Gastrocnemius medialis (tissue), 4 donors: ENCODE measurements around the gene HEPN1. TPM values are rescaled to one million over a fixed set of nuclear protein-coding genes. Genes with fewer than 3 reads are reported as not detected.
A peak's percentile ranks its signal among the peaks of the same experiment; 100 is the strongest.

ENCODE experiments used
- ATAC-seq, 2 donors: fragments of 150-250 bp; one replicate each; pipeline ENCODE4 v1.9.1; 2016
- DNase-seq, 2 donors: peaks; one replicate each; pipeline ENCODE4 v3.0.0-alpha.2; 2019
- H3K27ac ChIP-seq, 4 donors: fragments of 200-600 bp; sonication (generic); 1 replicate in 1 of 4; 2 replicates in 3 of 4; pipeline ENCODE4 v1.5.1; 2016 to 2018; ENCODE audit warnings: mild to moderate bottlenecking in 2 of 4, moderate library complexity in 1 of 4
- H3K27me3 ChIP-seq, 3 donors: fragments of 200-600 bp; sonication (generic) in 2 of 3; 1 replicate in 1 of 3; 2 replicates in 2 of 3; pipeline versions ENCODE4 v1.5.1 to v1.6.0; 2016 to 2019; ENCODE audit warnings: mild to moderate bottlenecking in 1 of 3, moderate library complexity in 1 of 3
- H3K36me3 ChIP-seq, 2 donors: fragments of 200-600 bp; sonication (generic) in 1 of 2; one replicate each; pipeline ENCODE4 v1.5.1; 2017 to 2018
- H3K4me1 ChIP-seq, 2 donors: fragments of 200-600 bp; sonication (generic) in 1 of 2; one replicate each; pipeline ENCODE4 v1.5.1; 2016 to 2017; ENCODE audit warnings: mild to moderate bottlenecking in 2 of 2
- H3K4me3 ChIP-seq, 4 donors: fragments of 200-600 bp; sonication (generic) in 3 of 4; 1 replicate in 1 of 4; 2 replicates in 3 of 4; pipeline ENCODE4 v1.5.1; 2016 to 2019; ENCODE audit warnings: mild to moderate bottlenecking in 2 of 4
- H3K9me3 ChIP-seq, 3 donors: fragments of 200-600 bp; sonication (generic) in 2 of 3; 1 replicate in 1 of 3; 2 replicates in 2 of 3; pipeline ENCODE4 v1.5.1; 2016 to 2019
- CTCF ChIP-seq, 5 experiments: fragments of 450-650 bp in 3 of 5; fragments of 200-600 bp in 2 of 5; sonication (generic) in 2 of 5; IDR thresholded peaks in 4 of 5; conservative IDR thresholded peaks in 1 of 5; 1 replicate in 4 of 5; 2 replicates in 1 of 5; pipeline ENCODE4 v1.5.1; 2016 to 2019; ENCODE audit warnings: antibody characterized with exemption in 5 of 5, mild to moderate bottlenecking in 3 of 5, moderate library complexity in 3 of 5
- POLR2A ChIP-seq, 2 donors: fragments of 450-650 bp; IDR thresholded peaks; one replicate each; pipeline ENCODE4 v1.6.1; 2017; ENCODE audit warnings: antibody characterized with exemption in 2 of 2, mild to moderate bottlenecking in 2 of 2, moderate library complexity in 2 of 2
- in situ Hi-C, 4 donors: fragments of 200-750 bp; cut with MboI; loops; one replicate each; pipeline versions ENCODE4 v1.15.0 to v1.8.0; 2017; ENCODE audit warnings: low sequenced_read_pairs in 4 of 4
- intact Hi-C: fragments of 100-400 bp; cut with DNase I; formaldehyde crosslinking; loops from one replicate; pipeline ENCODE4 v1.15.1; 2023; ENCODE audit warnings: low total_unique reads
- total RNA-seq, 4 donors: library from RNA; depleted of rRNA; stranded (reverse); fragments of >200 nt; gene quantifications; one replicate each; pipeline versions ENCODE4 v1.1.0 to v1.2.3, GENCODE V29; 2016

The HEPN1 gene
- total RNA-seq, 4 donors from 2014 or later, result not detected

GRCh38 chr11:124893781-124894401 lies 25.2 kb upstream of the HEPN1 start:
- ATAC-seq (no peak), DNase-seq (no peak)
- peaks cover 23 to 37% of the 10 kb centered on the region in 2 donors for H3K4me1 ChIP-seq
- TF ChIP-seq CTCF (IDR thresholded peaks at IDR 0.05 in 4 of 5, conservative IDR thresholded peaks at IDR 0.05 in 1 of 5) (no peak), POLR2A (IDR thresholded peaks at IDR 0.05) (no peak)
- no peak overlapping the region for H3K4me3 ChIP-seq
- no peaks in the 10 kb centered on the region for H3K36me3 ChIP-seq
- in situ Hi-C loops (no loop called here), intact Hi-C loops (loop anchor here (5.0 kb wide), 1 partner anchor 157 kb away; the partner anchor contains the start of gene NRGN)
- no peaks in the 10 kb centered on the region for H3K9me3 ChIP-seq
- no peaks in the 10 kb centered on the region for H3K27me3 ChIP-seq
- peak overlapping the region in 2 of 4 donors; percentile 50 to 78 for H3K27ac ChIP-seq

GRCh38 chr11:124894606-124895430 lies 24.2 kb upstream of the HEPN1 start:
- intact Hi-C loops (loop anchor here (5.0 kb wide), 1 partner anchor 158 kb away; the partner anchor contains the start of gene NRGN), in situ Hi-C loops (no loop called here)
- Histone ChIP-seq H3K36me3 (no peaks in the 10 kb centered on the region), H3K4me3 (peak overlapping the region in 2 of 4 donors; percentile 47 to 56), H3K27me3 (no peaks in the 10 kb centered on the region), H3K4me1 (peaks cover 16 to 37% of the 10 kb centered on the region in 2 donors), H3K27ac (peak overlapping the region; percentile 33 to 80 (median 73)), H3K9me3 (no peaks in the 10 kb centered on the region)
- DNase-seq (no peak), ATAC-seq (no peak)
- TF ChIP-seq CTCF (IDR thresholded peaks at IDR 0.05 in 4 of 5, conservative IDR thresholded peaks at IDR 0.05 in 1 of 5), result no peak
- TF ChIP-seq POLR2A (IDR thresholded peaks at IDR 0.05), result no peak

- H3K9me3 ChIP-seq, result no peaks in the 10 kb centered on the region
- DNase-seq (no peak), ATAC-seq (no peak)
- peak overlapping the region; percentile 38 to 56 (median 43) for H3K4me3 ChIP-seq
- TF ChIP-seq CTCF (IDR thresholded peaks at IDR 0.05 in 4 of 5, conservative IDR thresholded peaks at IDR 0.05 in 1 of 5) (no peak), POLR2A (IDR thresholded peaks at IDR 0.05) (no peak)
- no peaks in the 10 kb centered on the region for H3K36me3 ChIP-seq
- intact Hi-C loops, result no loop called here
- in situ Hi-C loops, result no loop called here
- peak overlapping the region; percentile 55 to 80 (median 73) for H3K27ac ChIP-seq
- H3K4me1 ChIP-seq, result peaks cover 12 to 30% of the 10 kb centered on the region in 2 donors
- no peaks in the 10 kb centered on the region for H3K27me3 ChIP-seq
Observed at GRCh38 chr11:124895471-124895971, 23.5 kb upstream of the HEPN1 start.

- ATAC-seq (no peak), DNase-seq (no peak)
- peaks cover 5 to 26% of the 10 kb centered on the region in 2 donors for H3K4me1 ChIP-seq
- no peaks in the 10 kb centered on the region for H3K27me3 ChIP-seq
- H3K36me3 ChIP-seq, result no peaks in the 10 kb centered on the region
- H3K4me3 ChIP-seq, result peak overlapping the region; percentile 38 to 56 (median 43)
- no peaks in the 10 kb centered on the region for H3K9me3 ChIP-seq
- in situ Hi-C loops, result no loop called here
- TF ChIP-seq CTCF (IDR thresholded peaks at IDR 0.05 in 4 of 5, conservative IDR thresholded peaks at IDR 0.05 in 1 of 5) (no peak), POLR2A (IDR thresholded peaks at IDR 0.05) (no peak)
- intact Hi-C loops, result loop anchor here (2.0 kb wide), 1 partner anchor 25 kb away; no protein-coding TSS in a partner anchor
- H3K27ac ChIP-seq, result peak overlapping the region; percentile 55 to 80 (median 73)
Observed at GRCh38 chr11:124896071-124896750, 22.8 kb upstream of the HEPN1 start.
